ENCODE data around the gene GTF2F2. TPM values are rescaled to one million over a fixed set of nuclear protein-coding genes. Genes with fewer than 3 reads are reported as not detected.

Gene GTF2F2
- total RNA-seq, 1 experiment from 2014 or later: 40.1 TPM

GRCh38 chr13:45162821-45163220, 42.5 kb downstream of the GTF2F2 start:
- peak; percentile 86 for ATAC-seq
- no peaks in the 10 kb centered on the region for H3K9me2 ChIP-seq (ENCODE audit: insufficient read depth)
- peak; percentile 76 for DNase-seq (ENCODE audit: low read depth, low spot score)
- CTCF ChIA-PET: no interaction called here
- intact Hi-C loops (cut with micrococcal nuclease): loop anchor here (10.0 kb wide), 1 partner anchor 122 kb away; no protein-coding TSS in a partner anchor
- H2AFZ ChIP-seq (ENCODE audit: low read depth, low read length, poor library complexity, severe bottlenecking): no peak overlapping the region
- no peak for TF ChIP-seq EZH2 (IDR thresholded peaks at IDR 0.05)
- peak; percentile 85 for TF ChIP-seq CEBPB (IDR thresholded peaks at IDR 0.05; ENCODE audit: low read depth)
- no peak for TF ChIP-seq YY1 (IDR thresholded peaks at IDR 0.05; ENCODE audit: extremely low read depth, insufficient replicate concordance, low read depth, low read length)
- TF ChIP-seq MAX (IDR thresholded peaks at IDR 0.05): 0 out of 2 replicates have a peak, but pooled peaks have one; percentile 19
- TF ChIP-seq JUND (IDR thresholded peaks at IDR 0.05): peak; percentile 77
- TF ChIP-seq CTCF (IDR thresholded peaks at IDR 0.05 in 2 of 3, conservative IDR thresholded peaks at IDR 0.05 in 1 of 3; ENCODE audit: borderline replicate concordance in 1 of 3, insufficient read depth in 1 of 3, low read depth in 2 of 3, low read length in 2 of 3): no peak
- TF ChIP-seq POLR2AphosphoS5 (IDR thresholded peaks at IDR 0.05; ENCODE audit: low read depth, low read length): no peak; the same call in 1 of the 2 replicates
- TF ChIP-seq CBX3 (IDR thresholded peaks at IDR 0.05; ENCODE audit: low read depth): no peak
- no peak for TF ChIP-seq ZFX (IDR thresholded peaks at IDR 0.05)
- TF ChIP-seq RAD21 (IDR thresholded peaks at IDR 0.05; ENCODE audit: low read depth): peak; percentile 17; the same call in 1 of the 2 replicates
- TF ChIP-seq TCF7L2 (IDR thresholded peaks at IDR 0.05; ENCODE audit: borderline replicate concordance, extremely low read depth, insufficient read depth, insufficient read length): no peak
- TF ChIP-seq ZNF274 (IDR thresholded peaks at IDR 0.05; ENCODE audit: low read depth, low read length): no peak
- no peak for TF ChIP-seq REST (IDR thresholded peaks at IDR 0.05; ENCODE audit: low read depth)
- TF ChIP-seq ELF1 (IDR thresholded peaks at IDR 0.05; ENCODE audit: borderline replicate concordance, low read depth): no peak
- TF ChIP-seq SP1 (IDR thresholded peaks at IDR 0.05; ENCODE audit: low read depth): peak; percentile 85
- TF ChIP-seq SRF (IDR thresholded peaks at IDR 0.05; ENCODE audit: low read depth): peak; percentile 62; the same call in 1 of the 2 replicates
- peak; percentile 95 for TF ChIP-seq FOSL1 (IDR thresholded peaks at IDR 0.05; ENCODE audit: low read depth)
- TF ChIP-seq EZH2phosphoT487 (IDR thresholded peaks at IDR 0.05; ENCODE audit: borderline replicate concordance): no peak
- TF ChIP-seq ATF3 (IDR thresholded peaks at IDR 0.05): no peak
- no peak for TF ChIP-seq SIN3A (IDR thresholded peaks at IDR 0.05; ENCODE audit: low read depth)
- POLR2A ChIA-PET: interaction anchor here (1.5 kb wide), 1 partner anchor 20 kb away, joined by 3 read pairs; no protein-coding TSS in a partner anchor
- H4K20me1 ChIP-seq (ENCODE audit: insufficient read depth): no peaks in the 10 kb centered on the region
- peak overlapping the region; percentile 39 for H3K9ac ChIP-seq (ENCODE audit: low read length)
- peak overlapping the region; percentile 76 for H3K4me2 ChIP-seq (ENCODE audit: low read length)
- H3K4me3 ChIP-seq (replicated peaks in 1 of 2; ENCODE audit: low read depth in 1 of 2, low read length in 2 of 2): peak overlapping the region in 1 of 2 experiments; percentile 33; a peak in 1 of 4 replicates
- H3K27ac ChIP-seq (ENCODE audit: low read depth, low read length): peak overlapping the region; percentile 66
- H3K27me3 ChIP-seq (ENCODE audit: insufficient read depth, low read length): no peaks in the 10 kb centered on the region
- H3K4me1 ChIP-seq (ENCODE audit: control insufficient read depth in 1 of 2, insufficient read depth in 2 of 2, low read length in 2 of 2): peaks cover 38 to 53% of the 10 kb centered on the region in 2 experiments
- H3K79me2 ChIP-seq (ENCODE audit: insufficient read depth, low read length): peaks cover 39% of the 10 kb centered on the region
- BruUV-seq (replicated peaks): no TSS peak
- RAD21 ChIA-PET (ENCODE audit: low non-redundant PET in 1 of 2, low total read pairs in 2 of 2, uncharacterized antibody in 2 of 2, unreplicated experiment in 2 of 2): interaction anchor here in 1 of 2 experiments (0.9 kb wide), 1 partner anchor 12 kb away, joined by 3 read pairs; no protein-coding TSS in a partner anchor
- peaks cover 0 to 7% of the 10 kb centered on the region in 2 experiments; a peak in 2 of 4 replicates for H3K36me3 ChIP-seq (ENCODE audit: control insufficient read depth in 1 of 2, insufficient read depth in 2 of 2, low read length in 2 of 2)
- H3K9me3 ChIP-seq (ENCODE audit: control insufficient read depth in 1 of 2, insufficient read depth in 1 of 2, low read depth in 1 of 2, low read length in 2 of 2): no peaks in the 10 kb centered on the region

All from HCT116 (cell line).